Naive thymus-derived CD4-positive, alpha-beta T cell (primary cell): ENCODE results near the gene KLHL41. TPM values are rescaled to one million over a fixed set of nuclear protein-coding genes. Genes with fewer than 3 reads are reported as not detected.
"Not testable (repeated sequence)": the region's sequence is repeated elsewhere in the genome, so short reads cannot be mapped to it uniquely, and the experiment has no call there.

Experiments
- ATAC-seq: fragments of 150-1000 bp; cut with Tn5 transposase; 2 replicates; pipeline ENCODE4 v1.10.0; 2021; ENCODE audit warnings: mild to moderate bottlenecking, moderate library complexity
- CTCF ChIA-PET: fragments of 350-600 bp; sonication (Branson Sonifier 250); formaldehyde crosslinking; loops from one replicate; lab custom pipeline; 2021; ENCODE audit warnings: antibody characterized with exemption; lab: Charles Lee
- POLR2A ChIA-PET: fragments of 350-600 bp; sonication (Branson Sonifier 250); formaldehyde crosslinking; loops from one replicate; lab custom pipeline; 2021; ENCODE audit warnings: antibody characterized with exemption, inconsistent platforms; lab: Charles Lee
- DNase-seq, 9 donors: peaks; one replicate each; pipeline versions ENCODE4 v3.0.0 to v3.0.0-alpha.2; 2020 to 2022; ENCODE audit warnings: mixed read lengths in 1 of 9
- H3K27ac ChIP-seq: one replicate; pipeline ENCODE4 v1.7.0; 2013; ENCODE audit warnings: mild to moderate bottlenecking, low read depth, low read length, moderate library complexity
- H3K27me3 ChIP-seq, 2 donors: one replicate each; pipeline ENCODE4 v1.7.0; 2013; ENCODE audit warnings: low read length in 2 of 2, mild to moderate bottlenecking in 2 of 2, moderate library complexity in 2 of 2; ENCODE audit not compliant: control insufficient read depth in 2 of 2, insufficient read depth in 2 of 2
- H3K36me3 ChIP-seq, 3 experiments: 1 replicate in 2 of 3; 2 replicates in 1 of 3; pipeline ENCODE4 v1.7.0; 2013; ENCODE audit warnings: low read length in 3 of 3, mild to moderate bottlenecking in 3 of 3, moderate library complexity in 1 of 3; ENCODE audit not compliant: insufficient read depth in 3 of 3, control insufficient read depth in 2 of 3
- H3K4me1 ChIP-seq, 2 donors: one replicate each; pipeline ENCODE4 v1.7.0; 2013; ENCODE audit warnings: low read length in 2 of 2, mild to moderate bottlenecking in 2 of 2, moderate library complexity in 1 of 2; ENCODE audit not compliant: control insufficient read depth in 2 of 2, insufficient read depth in 2 of 2
- H3K4me3 ChIP-seq: 2 replicates; pipeline ENCODE4 v1.7.0; 2013; ENCODE audit warnings: mild to moderate bottlenecking, low read length
- H3K9me3 ChIP-seq, 3 experiments: 1 replicate in 2 of 3; 2 replicates in 1 of 3; pipeline ENCODE4 v1.7.0; 2013; ENCODE audit warnings: low read length in 3 of 3; ENCODE audit not compliant: control insufficient read depth in 2 of 3
- H3K27ac Mint-ChIP-seq, 9 donors: one replicate each; pipeline ENCODE4 v1.8.0; 2020 to 2022; ENCODE audit warnings: mixed read lengths in 9 of 9, mild to moderate bottlenecking in 8 of 9, moderate library complexity in 5 of 9, inconsistent platforms in 2 of 9
- H3K27me3 Mint-ChIP-seq, 5 donors: one replicate each; pipeline ENCODE4 v1.8.0; 2021 to 2022; ENCODE audit warnings: mixed read lengths in 5 of 5, mild to moderate bottlenecking in 1 of 5
- H3K36me3 Mint-ChIP-seq, 5 donors: one replicate each; pipeline ENCODE4 v1.8.0; 2020 to 2022; ENCODE audit warnings: mixed read lengths in 5 of 5, mild to moderate bottlenecking in 3 of 5, inconsistent platforms in 1 of 5
- H3K4me1 Mint-ChIP-seq, 7 donors: one replicate each; pipeline ENCODE4 v1.8.0; 2020 to 2022; ENCODE audit warnings: mixed read lengths in 7 of 7, mild to moderate bottlenecking in 3 of 7, inconsistent platforms in 1 of 7
- H3K4me3 Mint-ChIP-seq, 10 donors: one replicate each; pipeline ENCODE4 v1.8.0; 2020 to 2022; ENCODE audit warnings: mild to moderate bottlenecking in 10 of 10, mixed read lengths in 10 of 10, moderate library complexity in 6 of 10, inconsistent platforms in 2 of 10
- H3K9me3 Mint-ChIP-seq, 11 donors: one replicate each; pipeline ENCODE4 v1.8.0; 2020 to 2022; ENCODE audit warnings: mixed read lengths in 11 of 11, mild to moderate bottlenecking in 4 of 11, inconsistent platforms in 1 of 11, moderate library complexity in 1 of 11
- intact Hi-C, 2 donors: fragments of 100-400 bp; cut with micrococcal nuclease; formaldehyde crosslinking; loops; one replicate each; pipeline ENCODE4 v1.15.1; 2023
- polyA plus RNA-seq, 2 donors: library from polyadenylated mRNA; unstranded; fragments of 300-500 nt; fragmentation: Illumina TruSeq; gene quantifications; one replicate each; pipeline ENCODE4 v1.2.3, GENCODE V29; 2021
- total RNA-seq, 6 experiments: library from RNA in 5 of 6; stranded (reverse) in 5 of 6; gene quantifications; 1 replicate in 5 of 6; 2 replicates in 1 of 6; pipeline ENCODE4 v1.2.3 and lab custom pipeline; 2021 to 2026

KLHL41 gene
- total and polyA plus RNA-seq, 7 experiments from 2014 or later = 0.20 to 1.1 (median 0.46) TPM; not detected in 3

DNA sequence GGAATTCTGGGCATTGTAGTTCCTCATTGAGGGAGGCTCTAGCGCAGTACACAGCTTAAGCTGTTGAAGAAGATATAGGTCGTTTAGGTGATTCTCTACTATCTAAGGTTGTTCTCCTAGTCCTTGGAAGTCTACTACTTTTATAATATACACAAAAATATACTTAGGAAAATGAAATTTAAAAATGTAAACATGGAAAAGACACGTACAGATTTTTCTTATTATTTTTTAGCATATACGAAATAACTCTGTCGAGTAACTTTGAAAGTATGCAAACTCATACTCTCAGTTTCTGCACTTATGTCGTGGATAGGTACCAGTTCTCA is 64.4 kb downstream of the KLHL41 start:
- no peaks in the 10 kb centered on the region for H3K9me3 ChIP-seq
- Mint-ChIP-seq H3K36me3 (peaks cover 0 to 12% (median 4%) of the 10 kb centered on the region in 5 donors), H3K27me3 (peaks cover 0 to 4% (median 0%) of the 10 kb centered on the region in 5 donors), H3K9me3 (no peaks in the 10 kb centered on the region), H3K4me3 (peak overlapping the region; percentile 88 to 99 (median 94)), H3K27ac (peak overlapping the region; percentile 74 to 95 (median 91)), H3K4me1 (peaks cover 14 to 32% (median 24%) of the 10 kb centered on the region in 7 donors)
- peak overlapping the region; percentile 80 for H3K27ac ChIP-seq
- H3K4me1 ChIP-seq = peaks cover 4 to 5% of the 10 kb centered on the region in 2 donors
- H3K27me3 ChIP-seq = no peaks in the 10 kb centered on the region
- CTCF ChIA-PET = interaction anchor here (0.7 to 1.7 kb wide), 3 partner anchors 11 to 1865 kb away, joined by 3 to 5 read pairs (median 4); partner anchors contain the start of gene PPIG
- POLR2A ChIA-PET = interaction anchor here (0.6 to 3.1 kb wide), 4 partner anchors 11 to 225 kb away, joined by 3 to 28 read pairs (median 4); partner anchors contain the start of genes BBS5, PPIG and SSB
- H3K4me3 ChIP-seq = peak overlapping the region; percentile 93
- no peaks in the 10 kb centered on the region for H3K36me3 ChIP-seq
- intact Hi-C loops = loop anchor here (1.0 to 5.0 kb wide), 8 partner anchors 10 to 1354 kb away; partner anchors contain the start of genes BBS5 (in 2 of the 2), CFAP210 (in 2 of the 2), PHOSPHO2 (in 2 of the 2) and PPIG (in 2 of the 2)
- ATAC-seq (no peak), DNase-seq (no peak)

DNA sequence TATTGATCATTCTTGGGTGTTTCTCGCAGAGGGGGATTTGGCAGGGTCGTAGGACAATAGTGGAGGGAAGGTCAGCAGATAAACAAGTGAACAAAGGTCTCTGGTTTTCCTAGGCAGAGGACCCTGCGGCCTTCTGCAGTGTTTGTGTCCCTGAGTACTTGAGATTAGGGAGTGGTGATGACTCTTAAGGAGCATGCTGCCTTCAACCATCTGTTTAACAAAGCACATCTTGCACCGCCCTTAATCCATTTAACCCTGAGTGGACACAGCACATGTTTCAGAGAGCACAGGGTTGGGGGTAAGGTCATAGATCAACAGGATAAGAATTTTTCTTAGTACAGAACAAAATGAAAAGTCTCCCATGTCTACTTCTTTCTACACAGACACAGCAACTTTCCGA is 65.0 kb downstream of the KLHL41 start:
- H3K36me3 Mint-ChIP-seq, H3K27ac ChIP-seq, H3K27ac Mint-ChIP-seq, H3K9me3 Mint-ChIP-seq, H3K27me3 Mint-ChIP-seq, H3K4me1 ChIP-seq, H3K36me3 ChIP-seq, DNase-seq, CTCF ChIA-PET, H3K9me3 ChIP-seq, H3K27me3 ChIP-seq, ATAC-seq, POLR2A ChIA-PET, H3K4me3 ChIP-seq: not testable (repeated sequence)
- intact Hi-C loops = loop anchor here (5.0 kb wide), 2 partner anchors 682 to 1353 kb away; partner anchors contain the start of genes GORASP2 (in 1 of the 2) and SPC25 (in 1 of the 2)
- Mint-ChIP-seq H3K4me1 (peaks cover 14 to 32% (median 24%) of the 10 kb centered on the region in 7 donors), H3K4me3 (peak overlapping the region in 5 of 10 donors; percentile 36 to 66 (median 47))

GRCh38 chr2:169575264-169575663 is 65.8 kb downstream of the KLHL41 start:
- H3K27me3 Mint-ChIP-seq, POLR2A ChIA-PET, CTCF ChIA-PET, H3K27ac Mint-ChIP-seq, DNase-seq, intact Hi-C loops, H3K9me3 Mint-ChIP-seq, H3K9me3 ChIP-seq, H3K36me3 ChIP-seq, H3K4me1 ChIP-seq, H3K4me3 ChIP-seq, H3K27ac ChIP-seq, H3K27me3 ChIP-seq, H3K36me3 Mint-ChIP-seq, ATAC-seq, H3K4me3 Mint-ChIP-seq: not testable (repeated sequence)
- H3K4me1 Mint-ChIP-seq = peaks cover 9 to 27% (median 17%) of the 10 kb centered on the region in 7 donors

Other genes starting within 250 kb of the KLHL41 start
- under 1 TPM in 1 of 5 experiments, not detected in 4; 0.15 TPM for gene LRP2, start 147.2 kb upstream of the KLHL41 start, total RNA-seq
- not detected for gene LRP2, start 147.2 kb upstream of the KLHL41 start, polyA plus RNA-seq
- 1 to 10 TPM; 2.0 to 3.8 (median 2.6) TPM for gene BBS5, start 30.2 kb upstream of the KLHL41 start, total RNA-seq
- 1 to 10 TPM; 1.3 to 1.6 TPM for gene BBS5, start 30.2 kb upstream of the KLHL41 start, polyA plus RNA-seq
- gene FASTKD1, start 64.2 kb downstream of the KLHL41 start, total RNA-seq = 10 to 100 TPM; 13.5 to 43.5 (median 31.0) TPM
- 10 to 100 TPM; 16.3 to 16.6 TPM for gene FASTKD1, start 64.2 kb downstream of the KLHL41 start, polyA plus RNA-seq
- 10 to 100 TPM; 50.6 to 86.1 (median 73.7) TPM for gene PPIG, start 74.6 kb downstream of the KLHL41 start, total RNA-seq
- gene PPIG, start 74.6 kb downstream of the KLHL41 start, polyA plus RNA-seq = 100 to 1,000 TPM in 1 of 2 donors, 10 to 100 TPM in 1; 71.8 to 104 TPM
- 1 to 10 TPM in 2 of 5 experiments, not detected in 3; 1.0 to 3.6 TPM for gene CFAP210, start 184.7 kb downstream of the KLHL41 start, total RNA-seq
- not detected for gene CFAP210, start 184.7 kb downstream of the KLHL41 start, polyA plus RNA-seq
- gene PHOSPHO2, start 184.8 kb downstream of the KLHL41 start, total RNA-seq = 1 to 10 TPM; 4.5 to 9.5 (median 7.5) TPM
- gene PHOSPHO2, start 184.8 kb downstream of the KLHL41 start, polyA plus RNA-seq = 1 to 10 TPM; 3.5 to 8.4 TPM
- gene KLHL23, start 224.1 kb downstream of the KLHL41 start, total RNA-seq = 1 to 10 TPM; 1.1 to 3.9 (median 2.7) TPM
- gene KLHL23, start 224.1 kb downstream of the KLHL41 start, polyA plus RNA-seq = 1 to 10 TPM; 1.5 to 3.8 TPM